RPMI8226 (cell line): ENCODE results near the gene ADAM19.
A peak's percentile ranks its signal among the peaks of the same experiment; 100 is the strongest.

Experiments
- DNase-seq: peaks from one replicate; pipeline ENCODE4 v3.0.0-alpha.2; 2015

Gene ADAM19

GRCh38 chr5:157481666-157482065, 93.9 kb downstream of the ADAM19 start:
- DNase-seq = no peak

DNA sequence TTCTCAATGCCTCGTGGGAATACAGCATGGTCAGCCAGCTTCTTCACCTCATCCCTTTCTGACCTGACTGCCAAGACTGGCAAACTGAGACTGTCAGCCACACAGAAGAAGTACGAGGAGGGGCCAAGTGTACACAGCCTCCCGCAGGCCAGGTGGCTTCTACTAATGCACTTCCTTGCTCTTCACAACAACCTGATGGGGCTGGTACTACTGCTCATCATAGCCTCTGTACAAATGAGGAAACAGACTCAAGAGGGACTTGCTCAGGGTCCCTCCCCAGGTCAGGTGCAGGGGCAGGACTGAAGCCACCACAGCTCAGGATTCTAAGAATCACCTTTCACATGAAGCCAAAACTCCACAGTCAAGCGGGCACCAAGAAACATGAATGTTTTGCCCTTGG, 94.3 kb downstream of the ADAM19 start:
- peak; percentile 88 for DNase-seq

- DNase-seq = no peak
These were observed 95.7 kb downstream of the ADAM19 start for GRCh38 chr5:157479612-157480510.

GRCh38 chr5:157479166-157479565, 96.4 kb downstream of the ADAM19 start:
- no peak for DNase-seq

DNA sequence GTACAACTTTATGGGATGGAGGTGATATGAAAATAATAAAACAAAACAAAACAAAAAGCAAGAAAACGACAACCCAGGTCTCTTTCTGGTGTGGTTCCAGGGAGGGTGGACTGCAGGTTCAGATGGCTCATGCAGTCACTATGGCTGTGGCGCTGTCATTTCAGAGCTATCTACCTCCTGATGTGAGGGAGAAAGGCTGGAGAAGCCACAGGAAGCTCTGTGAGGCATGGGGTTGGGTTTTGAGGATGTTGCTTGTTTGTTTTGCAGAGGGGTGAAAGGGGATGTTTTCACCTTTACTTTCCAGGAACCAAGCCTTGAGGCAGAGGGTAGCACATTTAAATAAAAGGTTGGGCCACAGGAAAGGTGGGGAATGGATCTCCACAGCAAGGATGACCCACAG, 96.8 kb downstream of the ADAM19 start:
- DNase-seq = no peak

- DNase-seq = no peak
These were observed 97.6 kb downstream of the ADAM19 start for GRCh38 chr5:157477814-157478494.

DNA sequence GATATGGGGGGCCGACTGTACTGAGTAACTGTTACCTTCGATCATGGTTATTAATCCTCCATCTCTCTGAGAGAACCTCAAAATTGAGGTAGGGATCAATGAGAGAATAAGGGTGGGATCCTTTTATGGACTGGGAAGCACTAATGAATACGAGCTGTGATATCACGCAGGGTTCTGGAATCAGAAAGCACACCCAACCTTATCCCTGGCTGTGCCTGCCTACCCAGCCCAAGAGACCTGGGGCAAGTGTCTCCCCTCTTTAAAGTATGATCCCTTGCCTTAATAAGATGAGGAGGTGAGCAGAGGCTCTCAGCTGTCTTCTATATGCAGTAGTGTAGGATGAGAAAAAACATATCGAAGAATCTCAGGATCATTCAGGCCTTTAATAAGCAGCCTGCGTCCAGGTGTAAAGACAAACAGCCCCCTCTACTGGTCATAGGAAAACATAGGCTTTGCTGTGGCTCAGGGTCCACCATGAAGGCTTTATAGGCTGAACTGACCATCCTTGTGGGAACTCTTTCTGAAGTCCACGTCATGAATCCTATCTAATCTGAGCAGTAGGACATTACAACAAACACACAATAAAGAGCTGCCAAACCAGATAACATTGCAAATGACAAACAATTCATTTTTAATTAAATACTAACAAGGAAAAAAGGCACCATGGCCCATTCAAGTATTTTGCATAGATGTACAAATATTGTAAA, 98.7 kb downstream of the ADAM19 start:
- DNase-seq = peak; percentile 69

DNA sequence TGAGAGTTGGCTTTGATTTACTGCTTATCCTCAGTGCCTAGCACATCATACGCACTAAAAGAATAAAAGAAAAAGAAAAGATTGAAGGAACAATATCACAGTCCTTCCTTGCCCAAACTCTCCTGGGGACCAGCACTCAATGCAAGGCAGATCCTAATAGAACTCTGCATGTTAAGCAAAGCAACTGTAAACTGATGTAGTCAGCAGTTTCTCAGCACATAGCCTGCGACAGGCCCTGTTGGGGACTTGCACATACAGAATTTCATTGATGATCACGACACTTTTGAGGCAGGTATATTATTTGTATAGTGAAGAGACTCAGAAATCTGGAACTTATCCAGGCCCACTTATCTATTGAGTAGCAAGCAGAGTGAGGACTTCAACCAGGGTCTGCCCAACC, 100.1 kb downstream of the ADAM19 start:
- no peak for DNase-seq

- DNase-seq = no peak
These were observed 101.9 kb downstream of the ADAM19 start for GRCh38 chr5:157473383-157474320.

GRCh38 chr5:157471709-157472108, 103.9 kb downstream of the ADAM19 start:
- DNase-seq = peak; percentile 47

- no peak for DNase-seq
These were observed 104.9 kb downstream of the ADAM19 start for GRCh38 chr5:157470631-157471030.

DNA sequence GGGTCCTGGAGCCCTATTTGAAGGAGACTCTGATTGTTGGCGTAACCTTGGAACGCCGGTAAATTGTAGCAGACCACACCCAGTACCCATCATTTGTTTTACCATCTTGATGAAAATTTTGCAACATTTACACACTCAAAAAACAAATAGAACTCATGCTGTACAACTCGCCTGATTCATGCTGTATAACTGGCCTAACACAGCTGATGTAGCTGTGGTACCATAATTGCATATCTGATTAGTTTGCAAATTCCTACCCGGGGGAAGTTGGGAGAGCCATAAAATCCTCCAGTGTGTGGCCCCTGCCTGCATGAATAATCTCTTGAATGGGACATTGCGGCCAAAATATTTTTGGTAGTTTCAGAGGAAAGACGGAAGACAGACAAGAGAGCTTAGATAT, 105.9 kb downstream of the ADAM19 start:
- DNase-seq = no peak

GRCh38 chr5:157469073-157469472, 106.5 kb downstream of the ADAM19 start:
- DNase-seq = no peak

GRCh38 chr5:157468293-157468965, 107.1 kb downstream of the ADAM19 start:
- DNase-seq = no peak

- DNase-seq = peak; percentile 23
These were observed 110.9 kb downstream of the ADAM19 start for GRCh38 chr5:157464519-157465171.

DNA sequence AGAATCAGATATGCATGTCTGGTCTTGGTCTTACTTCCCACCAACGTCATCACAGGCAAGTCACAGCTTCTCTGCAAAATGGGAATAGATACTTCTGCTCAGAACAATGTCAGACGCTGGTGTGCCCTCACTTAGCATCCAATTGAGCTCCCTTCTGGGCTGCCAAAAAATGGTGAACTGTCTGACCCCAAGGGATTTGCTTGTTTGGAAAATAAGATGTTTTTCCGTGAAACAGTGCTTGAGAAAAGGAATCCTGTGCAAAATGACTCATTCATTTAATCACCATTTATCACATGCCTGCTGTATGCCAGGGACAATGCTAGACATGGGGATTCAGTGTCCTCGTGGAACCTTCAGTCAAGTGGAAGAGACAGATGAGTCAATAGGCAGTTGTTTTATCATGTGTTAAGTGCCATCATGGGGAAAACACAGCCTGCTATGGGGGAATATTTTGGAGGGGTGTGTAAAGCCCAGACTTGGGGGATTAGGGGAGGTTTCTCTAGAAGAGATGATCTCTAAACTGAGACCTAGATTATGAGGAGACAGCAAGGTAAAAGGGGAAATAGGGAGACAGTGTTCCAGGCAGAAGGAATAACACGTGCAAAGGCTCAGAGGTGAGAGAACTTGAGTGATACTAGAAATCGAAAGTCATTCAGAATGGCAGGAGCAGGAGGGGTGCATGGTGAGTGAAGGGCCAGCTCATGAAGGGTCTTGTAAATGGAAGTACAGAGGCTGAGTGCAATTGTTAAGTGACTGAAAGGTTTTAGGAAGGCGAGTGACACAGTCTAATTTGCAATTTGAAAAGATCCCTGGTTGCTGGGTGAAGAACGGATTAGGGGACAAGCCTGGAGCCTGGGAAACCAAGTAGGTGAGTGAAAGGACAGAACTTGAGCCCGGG, 111.7 kb downstream of the ADAM19 start:
- no peak for DNase-seq

GRCh38 chr5:157463081-157463480, 112.5 kb downstream of the ADAM19 start:
- DNase-seq = no peak

DNA sequence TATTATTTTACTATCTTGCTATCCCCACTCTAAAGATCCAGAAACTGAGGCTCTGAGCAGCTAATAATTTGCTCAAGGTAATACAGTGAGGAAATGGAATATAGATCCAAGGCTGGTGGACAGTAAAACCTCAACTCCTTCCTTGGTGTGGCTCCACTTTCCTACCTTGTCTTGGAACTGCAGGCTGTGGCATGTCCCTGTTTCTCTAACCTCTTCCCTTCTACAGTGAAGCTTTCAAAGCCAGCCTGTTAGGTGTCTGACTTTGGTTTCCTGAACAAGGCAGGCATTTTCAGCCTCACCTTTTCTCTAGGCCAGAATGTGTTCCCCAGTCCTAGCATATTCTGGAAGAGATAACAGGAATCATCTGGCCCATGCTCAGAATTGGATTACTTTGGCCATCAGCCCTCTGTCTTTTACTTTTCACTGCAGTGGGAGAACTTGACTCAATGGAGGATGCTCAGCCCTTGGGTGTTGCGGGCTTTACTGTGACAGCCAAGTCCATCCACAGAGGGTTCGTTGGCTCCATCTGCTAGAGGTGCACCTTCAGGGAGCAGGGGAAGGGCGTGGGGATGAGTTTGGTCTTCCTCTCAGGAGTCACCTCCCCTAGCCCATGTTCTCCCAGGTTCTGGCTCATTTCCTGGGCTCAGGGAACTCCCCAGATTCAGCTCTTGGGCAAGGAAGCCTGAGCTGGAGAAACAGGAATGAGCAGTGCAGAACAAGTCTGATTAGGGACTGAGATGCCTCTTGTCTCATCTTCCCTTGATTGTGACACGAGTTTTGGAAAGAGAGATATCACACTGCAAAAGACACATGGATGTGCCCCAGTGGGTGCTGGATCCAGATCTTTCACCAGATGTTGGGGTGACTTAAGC, 114.4 kb downstream of the ADAM19 start:
- DNase-seq = no peak
